SK-N-SH (cell line): Measurements from ENCODE around the gene NEDD8. TPM values are rescaled to one million over a fixed set of nuclear protein-coding genes. Genes with fewer than 3 reads are reported as not detected.

ENCODE experiments used
- CTCF ChIA-PET: fragments of 300-600, 350-600 bp; formaldehyde crosslinking; extraction: SDS; loops from one replicate; lab custom pipeline; 2021; lab: Yijun Ruan, JAX
- POLR2A ChIA-PET: fragments of 350-600 bp; sonication (Branson Sonifier 250); formaldehyde crosslinking; extraction: SDS; loops from one replicate; lab custom pipeline; 2020; ENCODE audit warnings: antibody characterized with exemption, inconsistent platforms; lab: Yijun Ruan, JAX
- DNase-seq: peaks from one replicate; pipeline ENCODE4 v3.0.0; 2012
- H2AFZ ChIP-seq: fragments of 200-600 bp; sonication (generic); 2 replicates; pipeline ENCODE4 v1.8.1; 2016; ENCODE audit warnings: antibody characterized with exemption, mild to moderate bottlenecking, low read depth
- H3F3A ChIP-seq: fragments of 200-600 bp; sonication (generic); replicated peaks from 2 replicates; pipeline ENCODE3; 2016; ENCODE audit warnings: antibody characterized with exemption, mild to moderate bottlenecking; ENCODE audit not compliant: insufficient read depth
- H3K27ac ChIP-seq, 2 experiments: fragments of 200-500 bp in 1 of 2; fragments of 200-600 bp in 1 of 2; sonication (Bioruptor generic) in 1 of 2; sonication (generic), shearing (Covaris generic) in 1 of 2; 2 replicates each; pipeline versions ENCODE4 v1.5.1 to v1.6.1; 2014 to 2016; ENCODE audit warnings: low read depth in 2 of 2, inconsistent platforms in 1 of 2, low read length in 1 of 2, mild to moderate bottlenecking in 1 of 2, mixed read lengths in 1 of 2
- H3K27me3 ChIP-seq: fragments of 200-600 bp; sonication (generic), shearing (Covaris generic); 2 replicates; pipeline ENCODE4 v1.6.1; 2016; ENCODE audit warnings: mixed run types; ENCODE audit not compliant: insufficient read depth
- H3K36me3 ChIP-seq, 2 experiments: fragments of 200-500 bp in 1 of 2; fragments of 200-600 bp in 1 of 2; sonication (Bioruptor generic) in 1 of 2; sonication (generic) in 1 of 2; replicated peaks in 1 of 2; 2 replicates each; pipeline versions ENCODE3 to v1.5.1; 2014 to 2016; ENCODE audit warnings: low read length in 1 of 2, mild to moderate bottlenecking in 1 of 2; ENCODE audit not compliant: insufficient read depth in 2 of 2, control insufficient read depth in 1 of 2
- H3K4me1 ChIP-seq, 2 experiments: fragments of 200-500 bp in 1 of 2; fragments of 200-600 bp in 1 of 2; sonication (Bioruptor generic) in 1 of 2; sonication (generic), shearing (Covaris generic) in 1 of 2; 2 replicates each; pipeline versions ENCODE4 v1.5.1 to v1.6.1; 2014 to 2016; ENCODE audit warnings: low read depth in 1 of 2, low read length in 1 of 2, mixed run types in 1 of 2; ENCODE audit not compliant: insufficient read depth in 2 of 2, control insufficient read depth in 1 of 2
- H3K4me2 ChIP-seq: fragments of 200-600 bp; sonication (generic), shearing (Covaris generic); 2 replicates; pipeline ENCODE4 v1.6.1; 2017; ENCODE audit warnings: mixed run types
- H3K4me3 ChIP-seq, 2 experiments: fragments of 200-500 bp in 1 of 2; fragments of 200-600 bp in 1 of 2; sonication (Bioruptor generic) in 1 of 2; sonication (generic), shearing (Covaris generic) in 1 of 2; 2 replicates each; pipeline versions ENCODE4 v1.5.1 to v1.8.1; 2014 to 2016; ENCODE audit warnings: low read depth in 2 of 2, inconsistent platforms in 1 of 2, low read length in 1 of 2, mild to moderate bottlenecking in 1 of 2, mixed read lengths in 1 of 2, moderate library complexity in 1 of 2
- H3K79me2 ChIP-seq: fragments of 200-600 bp; sonication (generic); 2 replicates; pipeline ENCODE4 v1.8.1; 2017; ENCODE audit warnings: mild to moderate bottlenecking; ENCODE audit not compliant: insufficient read depth
- H3K9ac ChIP-seq: fragments of 200-600 bp; sonication (generic); 2 replicates; pipeline ENCODE4 v1.6.1; 2017; ENCODE audit warnings: mixed run types
- H3K9me2 ChIP-seq: fragments of 200-600 bp; sonication (generic); 2 replicates; pipeline ENCODE4 v1.6.1; 2017; ENCODE audit warnings: mixed run types
- H3K9me3 ChIP-seq: fragments of 200-600 bp; sonication (generic); 2 replicates; pipeline ENCODE4 v1.6.1; 2017; ENCODE audit warnings: mixed run types, mild to moderate bottlenecking, moderate library complexity
- H4K20me1 ChIP-seq: fragments of 200-600 bp; sonication (generic); 2 replicates; pipeline ENCODE4 v1.6.1; 2017; ENCODE audit warnings: mild to moderate bottlenecking, mixed run types; ENCODE audit not compliant: insufficient read depth
- CHD2 ChIP-seq: fragments of 150-350 bp; IDR thresholded peaks from 2 replicates; pipeline ENCODE4 v1.6.1; 2018; ENCODE audit warnings: low read length; ENCODE audit not compliant: partially characterized antibody
- CTCF ChIP-seq: fragments of 200-600 bp; sonication (generic); IDR thresholded peaks from 2 replicates; pipeline ENCODE4 v1.6.1; 2017; ENCODE audit warnings: antibody characterized with exemption, mild to moderate bottlenecking, moderate library complexity
- ELF1 ChIP-seq: IDR thresholded peaks from 2 replicates; pipeline ENCODE4 v1.4.0; 2012
- EP300 ChIP-seq, 2 experiments: IDR thresholded peaks; 2 replicates each; pipeline versions ENCODE4 v1.4.0 to v1.6.1; 2012; ENCODE audit warnings: borderline replicate concordance in 1 of 2, low read depth in 1 of 2, low read length in 1 of 2
- FOSL2 ChIP-seq: IDR thresholded peaks from 2 replicates; pipeline ENCODE4 v1.4.0; 2012; ENCODE audit warnings: low read depth, mild to moderate bottlenecking, moderate library complexity, borderline replicate concordance
- FOXJ3 ChIP-seq: sonication (generic); formaldehyde crosslinking; IDR thresholded peaks from 2 replicates; pipeline ENCODE4 v1.5.1; 2020; ENCODE audit warnings: mild to moderate bottlenecking, missing genetic modification reagents
- GATA2 ChIP-seq: sonication (generic); formaldehyde crosslinking; IDR thresholded peaks from 2 replicates; pipeline ENCODE4 v1.5.0; 2020; ENCODE audit warnings: mild to moderate bottlenecking, missing genetic modification reagents
- IRF3 ChIP-seq: fragments of 150-350 bp; IDR thresholded peaks from 2 replicates; pipeline ENCODE4 v1.6.1; 2016; ENCODE audit warnings: mild to moderate bottlenecking, low read depth, low read length
- MAX ChIP-seq: IDR thresholded peaks from 2 replicates; pipeline ENCODE4 v1.4.0; 2012; ENCODE audit warnings: low read depth
- MEF2A ChIP-seq: IDR thresholded peaks from 2 replicates; pipeline ENCODE4 v1.4.0; 2012; ENCODE audit warnings: low read depth, borderline replicate concordance
- MXI1 ChIP-seq: IDR thresholded peaks from 2 replicates; pipeline ENCODE4 v1.6.1; 2012; ENCODE audit warnings: mild to moderate bottlenecking, low read depth, low read length, improper control_type of control experiment
- NFIC ChIP-seq: IDR thresholded peaks from 2 replicates; pipeline ENCODE4 v1.4.0; 2012; ENCODE audit warnings: borderline replicate concordance
- PBX3 ChIP-seq: IDR thresholded peaks from 2 replicates; pipeline ENCODE4; 2012
- RCOR1 ChIP-seq: fragments of 150-350 bp; IDR thresholded peaks from 2 replicates; pipeline ENCODE4 v1.6.1; 2017; ENCODE audit warnings: antibody characterized with exemption, low read length
- REST ChIP-seq: IDR thresholded peaks from 2 replicates; pipeline ENCODE4 v1.6.1; 2012; ENCODE audit warnings: mild to moderate bottlenecking, low read depth, low read length, moderate library complexity
- RFX5 ChIP-seq: IDR thresholded peaks from 2 replicates; pipeline ENCODE4 v1.6.1; 2012; ENCODE audit warnings: mild to moderate bottlenecking, improper control_type of control experiment, low read length
- SIN3A ChIP-seq: IDR thresholded peaks from 2 replicates; pipeline ENCODE4 v1.6.1; 2012; ENCODE audit warnings: low read depth, mild to moderate bottlenecking, low read length, moderate library complexity, borderline replicate concordance
- TAF1 ChIP-seq: IDR thresholded peaks from 2 replicates; pipeline ENCODE4 v1.6.1; 2012; ENCODE audit warnings: low read depth, mild to moderate bottlenecking, low read length, moderate library complexity, borderline replicate concordance
- TCF12 ChIP-seq: IDR thresholded peaks from 2 replicates; pipeline ENCODE4 v1.4.0; 2012
- ZBTB33 ChIP-seq: IDR thresholded peaks from 2 replicates; pipeline ENCODE4 v1.4.0; 2012; ENCODE audit warnings: low read depth, borderline replicate concordance
- WGBS: methylation state at CpG from one replicate; pipeline ENCODE4 v1.1.6; 2017; ENCODE audit warnings: low lambda C conversion rate; 5-methylcytosine and 5-hydroxymethylcytosine counted together
- polyA plus RNA-seq, 3 experiments: library from polyadenylated mRNA; depleted of rRNA; stranded (reverse); fragments of >200 nt; gene quantifications; 2 replicates each; pipeline ENCODE4 v1.2.3, GENCODE V29; 2012

Gene NEDD8
- polyA plus RNA-seq, 1 of the 3 experiments (the other 2 are of a cell fraction) = 534 TPM

- no peak for TF ChIP-seq ZBTB33
- TF ChIP-seq CTCF = no peak
- TF ChIP-seq FOSL2 = no peak
- TF ChIP-seq ELF1 = no peak
These were observed 49.1 kb downstream of the NEDD8 start (continued) for GRCh38 chr14:24183014-24183481.

GRCh38 chr14:24182110-24182882 lies 49.9 kb downstream of the NEDD8 start:
- Histone ChIP-seq H3K36me3 (peaks cover 21 to 97% of the 10 kb centered on the region in 2 experiments), H3F3A (peaks cover 11% of the 10 kb centered on the region), H4K20me1 (no peaks in the 10 kb centered on the region), H3K9me3 (no peaks in the 10 kb centered on the region), H3K27me3 (no peaks in the 10 kb centered on the region), H3K4me2 (no peak overlapping the region), H3K4me3 (no peak overlapping the region), H3K9ac (no peak overlapping the region), H3K79me2 (peaks cover 8% of the 10 kb centered on the region; the same call in 1 of the 2 replicates), H3K27ac (no peak overlapping the region; a peak in 1 of 4 replicates), H3K9me2 (no peaks in the 10 kb centered on the region), H3K4me1 (peaks cover under 1 to 9% of the 10 kb centered on the region in 2 experiments; a peak in 2 of 4 replicates), H2AFZ (no peak overlapping the region)
- WGBS = 93% methylated on average over 12 of the region's 14 CpGs
- CTCF ChIA-PET = interaction anchor here (0.8 to 3.8 kb wide), 4 partner anchors 21 to 249 kb away, joined by 3 to 16 read pairs (median 8); partner anchors contain the start of gene IRF9
- POLR2A ChIA-PET = interaction anchor here (0.6 to 3.1 kb wide), 4 partner anchors 10 to 24 kb away, joined by 3 to 21 read pairs (median 6); partner anchors contain the start of genes IRF9, REC8 and TM9SF1
- no peak for DNase-seq
- TF ChIP-seq RCOR1 (no peak), FOSL2 (no peak), MAX (no peak), EP300 (IDR thresholded peaks at IDR 0.05; ENCODE audit: borderline replicate concordance in 1 of 2, low read depth in 1 of 2, low read length in 1 of 2) (no peak), TCF12 (no peak), RFX5 (no peak), SIN3A (no peak), MEF2A (no peak), MXI1 (no peak), PBX3 (no peak), FOXJ3 (CRISPR knock-in tag) (no peak), GATA2 (CRISPR knock-in tag) (no peak), IRF3 (no peak), CHD2 (no peak), TAF1 (no peak), NFIC (no peak), ELF1 (no peak), REST (no peak)
